OCI-LY3 (cell line): Measurements from ENCODE around the gene GH1.

Experiments used
- CTCF ChIP-seq: fragments of 200-600, 300-600 bp; sonication (generic); IDR thresholded peaks from 2 replicates; pipeline ENCODE4 v1.5.1; 2014; ENCODE audit warnings: antibody characterized with exemption, low read length, low read depth
- EZH2phosphoT487 ChIP-seq: fragments of 200-600 bp; shearing (Covaris generic); IDR thresholded peaks from 2 replicates; pipeline ENCODE4 v1.6.1; 2018; ENCODE audit warnings: antibody characterized with exemption, mixed run types, low read depth

- TF ChIP-seq CTCF (no peak), EZH2phosphoT487 (no peak)
Measured at GRCh38 chr17:63940584-63940983, 21.9 kb upstream of the GH1 start.
